HG02970 (cell line): ENCODE measurements around the gene DTD2.
"Not testable (repeated sequence)": the region's sequence is repeated elsewhere in the genome, so short reads cannot be mapped to it uniquely, and the experiment has no call there.

Experiments
- ATAC-seq: cut with Tn5 transposase; IDR thresholded peaks from one replicate; pipeline ENCODE4 v1.9.1; 2021; ENCODE audit warnings: mild to moderate bottlenecking, moderate library complexity, moderate number of reproducible peaks; ENCODE audit not compliant: unreplicated experiment, low FRiP score

Gene DTD2

GRCh38 chr14:31445703-31446102 lies 11.6 kb downstream of the DTD2 start:
- ATAC-seq = no peak

GRCh38 chr14:31442284-31442683 lies 15.0 kb downstream of the DTD2 start:
- ATAC-seq = no peak

GRCh38 chr14:31441273-31442111 lies 15.8 kb downstream of the DTD2 start:
- ATAC-seq = no peak

GRCh38 chr14:31440280-31440679 lies 17.0 kb downstream of the DTD2 start:
- ATAC-seq = no peak

- ATAC-seq = no peak
Measured at GRCh38 chr14:31439561-31439960, 17.7 kb downstream of the DTD2 start.

- ATAC-seq = not testable (repeated sequence)
Measured at GRCh38 chr14:31437045-31437691, 20.1 kb downstream of the DTD2 start.

- ATAC-seq = no peak
Measured at GRCh38 chr14:31435276-31435675, 22.0 kb downstream of the DTD2 start.

- ATAC-seq = no peak
Measured at GRCh38 chr14:31430634-31431264, 26.6 kb downstream of the DTD2 start.

- no peak for ATAC-seq
Measured at GRCh38 chr14:31429791-31430190, 27.5 kb downstream of the DTD2 start.

- ATAC-seq = no peak
Measured at GRCh38 chr14:31428011-31428410, 29.3 kb downstream of the DTD2 start.

- ATAC-seq = no peak
Measured at GRCh38 chr14:31426663-31427062, 30.6 kb downstream of the DTD2 start.

- no peak for ATAC-seq
Measured at GRCh38 chr14:31425905-31426304, 31.4 kb downstream of the DTD2 start.

GRCh38 chr14:31421200-31421599 lies 36.1 kb downstream of the DTD2 start:
- ATAC-seq = no peak

GRCh38 chr14:31420319-31421111 lies 36.8 kb downstream of the DTD2 start, which contains the start of gene HEATR5A:
TSS of gene HEATR5A (minus strand) at chr14:31420550. CDS start at chr14:31402975, 17,575 bp downstream.
- ATAC-seq = peak; percentile 97

GRCh38 chr14:31419967-31420318 lies 37.4 kb downstream of the DTD2 start:
- ATAC-seq = peak; percentile 14

GRCh38 chr14:31419179-31419966 lies 37.9 kb downstream of the DTD2 start:
- no peak for ATAC-seq

- no peak for ATAC-seq
Measured at GRCh38 chr14:31418440-31418839, 38.9 kb downstream of the DTD2 start.

- ATAC-seq = no peak
Measured at GRCh38 chr14:31414190-31414833, 43.0 kb downstream of the DTD2 start.

- no peak for ATAC-seq
Measured at GRCh38 chr14:31411218-31411727, 46.0 kb downstream of the DTD2 start.
